ENCODE results near the gene PCK2. TPM values are rescaled to one million over a fixed set of nuclear protein-coding genes. Genes with fewer than 3 reads are reported as not detected.

The PCK2 gene
- total and polyA plus RNA-seq, 2 of the 13 experiments (the other 11 are each of a cell fraction or from before 2014, with no cell fraction given) = 129 to 272 TPM

DNA sequence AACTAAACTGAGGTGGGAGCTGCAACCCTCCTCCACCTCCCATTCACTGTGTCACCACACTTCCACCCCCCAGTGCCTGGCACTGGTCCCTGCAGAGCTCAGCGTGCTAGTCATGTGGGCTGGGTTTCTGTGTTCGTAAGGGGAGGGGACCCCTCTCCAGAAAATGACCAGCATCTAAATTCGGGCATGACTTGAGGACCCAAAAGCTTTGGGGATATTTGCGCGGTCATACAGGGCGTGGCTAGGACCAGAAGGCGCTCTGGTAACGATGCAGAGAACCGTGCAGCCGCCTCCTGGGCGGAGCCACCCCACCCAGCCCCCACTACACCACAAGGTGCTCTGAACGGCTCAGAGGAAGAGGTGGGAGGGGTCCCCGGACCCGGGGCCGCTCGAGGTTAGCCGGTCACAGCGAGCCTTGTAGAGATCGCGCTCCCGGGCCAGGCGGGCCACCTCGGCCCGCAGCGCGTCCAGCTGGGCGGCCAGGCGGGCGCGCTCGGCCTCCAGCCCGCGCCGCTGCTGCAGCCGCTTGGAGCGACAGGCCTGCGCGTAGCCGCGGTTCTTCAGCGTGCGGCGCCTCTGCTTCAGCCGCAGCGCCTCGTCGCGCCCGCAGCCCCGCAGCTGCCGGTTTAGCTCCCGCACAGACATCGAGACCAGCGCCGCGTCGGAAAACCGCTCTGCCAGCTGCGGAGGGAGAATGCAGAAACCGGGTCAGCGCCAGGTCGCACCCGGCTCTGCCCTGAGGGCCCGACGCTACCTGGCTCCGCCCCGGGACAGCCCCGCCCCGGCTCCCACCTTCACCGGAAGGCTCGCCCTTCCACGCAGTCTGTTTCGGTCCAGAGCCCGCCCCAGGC, 13.0 kb upstream of the PCK2 start (continued):
- TF ChIP-seq, protein P1, sequence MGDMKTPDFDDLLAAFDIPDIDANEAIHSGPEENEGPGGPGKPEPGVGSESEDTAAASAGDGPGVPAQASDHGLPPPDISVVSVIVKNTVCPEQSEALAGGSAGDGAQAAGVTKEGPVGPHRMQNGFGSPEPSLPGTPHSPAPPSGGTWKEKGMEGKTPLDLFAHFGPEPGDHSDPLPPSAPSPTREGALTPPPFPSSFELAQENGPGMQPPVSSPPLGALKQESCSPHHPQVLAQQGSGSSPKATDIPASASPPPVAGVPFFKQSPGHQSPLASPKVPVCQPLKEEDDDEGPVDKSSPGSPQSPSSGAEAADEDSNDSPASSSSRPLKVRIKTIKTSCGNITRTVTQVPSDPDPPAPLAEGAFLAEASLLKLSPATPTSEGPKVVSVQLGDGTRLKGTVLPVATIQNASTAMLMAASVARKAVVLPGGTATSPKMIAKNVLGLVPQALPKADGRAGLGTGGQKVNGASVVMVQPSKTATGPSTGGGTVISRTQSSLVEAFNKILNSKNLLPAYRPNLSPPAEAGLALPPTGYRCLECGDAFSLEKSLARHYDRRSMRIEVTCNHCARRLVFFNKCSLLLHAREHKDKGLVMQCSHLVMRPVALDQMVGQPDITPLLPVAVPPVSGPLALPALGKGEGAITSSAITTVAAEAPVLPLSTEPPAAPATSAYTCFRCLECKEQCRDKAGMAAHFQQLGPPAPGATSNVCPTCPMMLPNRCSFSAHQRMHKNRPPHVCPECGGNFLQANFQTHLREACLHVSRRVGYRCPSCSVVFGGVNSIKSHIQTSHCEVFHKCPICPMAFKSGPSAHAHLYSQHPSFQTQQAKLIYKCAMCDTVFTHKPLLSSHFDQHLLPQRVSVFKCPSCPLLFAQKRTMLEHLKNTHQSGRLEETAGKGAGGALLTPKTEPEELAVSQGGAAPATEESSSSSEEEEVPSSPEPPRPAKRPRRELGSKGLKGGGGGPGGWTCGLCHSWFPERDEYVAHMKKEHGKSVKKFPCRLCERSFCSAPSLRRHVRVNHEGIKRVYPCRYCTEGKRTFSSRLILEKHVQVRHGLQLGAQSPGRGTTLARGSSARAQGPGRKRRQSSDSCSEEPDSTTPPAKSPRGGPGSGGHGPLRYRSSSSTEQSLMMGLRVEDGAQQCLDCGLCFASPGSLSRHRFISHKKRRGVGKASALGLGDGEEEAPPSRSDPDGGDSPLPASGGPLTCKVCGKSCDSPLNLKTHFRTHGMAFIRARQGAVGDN (CRISPR knock-in tag; IDR thresholded peaks at IDR 0.05) = peak; percentile 94
- TF ChIP-seq AGO2 (optimal IDR thresholded peaks at IDR 0.05; ENCODE audit: low read depth, low read length) (peak; percentile 67), SALL2 (CRISPR knock-in tag; IDR thresholded peaks at IDR 0.05) (peak; percentile 85; the same call in 1 of the 2 replicates), ZNF264 (CRISPR knock-in tag; IDR thresholded peaks at IDR 0.05) (peak; percentile 53; the same call in 1 of the 2 replicates), RELA (CRISPR knock-in tag; IDR thresholded peaks at IDR 0.05) (peak; percentile 40; the same call in 1 of the 2 replicates), RBM39 (IDR thresholded peaks at IDR 0.05; ENCODE audit: low read depth, low read length, poor library complexity, severe bottlenecking) (no peak), ZNF552 (CRISPR knock-in tag; IDR thresholded peaks at IDR 0.05; ENCODE audit: borderline replicate concordance) (peak; percentile 84; the same call in 1 of the 2 replicates), ZNF879 (CRISPR knock-in tag; IDR thresholded peaks at IDR 0.05) (peak; percentile 81), KDM1A (CRISPR knock-in tag; IDR thresholded peaks at IDR 0.05) (0 out of 2 replicates have a peak, but pooled peaks have one; percentile 38), NR2F2 (IDR thresholded peaks at IDR 0.05; ENCODE audit: borderline replicate concordance, low read depth) (peak; percentile 44; the same call in 1 of the 2 replicates), ADNP (CRISPR knock-in tag; IDR thresholded peaks at IDR 0.05) (no peak)
- TF ChIP-seq, protein P2, sequence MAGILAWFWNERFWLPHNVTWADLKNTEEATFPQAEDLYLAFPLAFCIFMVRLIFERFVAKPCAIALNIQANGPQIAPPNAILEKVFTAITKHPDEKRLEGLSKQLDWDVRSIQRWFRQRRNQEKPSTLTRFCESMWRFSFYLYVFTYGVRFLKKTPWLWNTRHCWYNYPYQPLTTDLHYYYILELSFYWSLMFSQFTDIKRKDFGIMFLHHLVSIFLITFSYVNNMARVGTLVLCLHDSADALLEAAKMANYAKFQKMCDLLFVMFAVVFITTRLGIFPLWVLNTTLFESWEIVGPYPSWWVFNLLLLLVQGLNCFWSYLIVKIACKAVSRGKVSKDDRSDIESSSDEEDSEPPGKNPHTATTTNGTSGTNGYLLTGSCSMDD (CRISPR knock-in tag; IDR thresholded peaks at IDR 0.05) = peak; percentile 71; the same call in 1 of the 2 replicates
- TF ChIP-seq, protein P3, sequence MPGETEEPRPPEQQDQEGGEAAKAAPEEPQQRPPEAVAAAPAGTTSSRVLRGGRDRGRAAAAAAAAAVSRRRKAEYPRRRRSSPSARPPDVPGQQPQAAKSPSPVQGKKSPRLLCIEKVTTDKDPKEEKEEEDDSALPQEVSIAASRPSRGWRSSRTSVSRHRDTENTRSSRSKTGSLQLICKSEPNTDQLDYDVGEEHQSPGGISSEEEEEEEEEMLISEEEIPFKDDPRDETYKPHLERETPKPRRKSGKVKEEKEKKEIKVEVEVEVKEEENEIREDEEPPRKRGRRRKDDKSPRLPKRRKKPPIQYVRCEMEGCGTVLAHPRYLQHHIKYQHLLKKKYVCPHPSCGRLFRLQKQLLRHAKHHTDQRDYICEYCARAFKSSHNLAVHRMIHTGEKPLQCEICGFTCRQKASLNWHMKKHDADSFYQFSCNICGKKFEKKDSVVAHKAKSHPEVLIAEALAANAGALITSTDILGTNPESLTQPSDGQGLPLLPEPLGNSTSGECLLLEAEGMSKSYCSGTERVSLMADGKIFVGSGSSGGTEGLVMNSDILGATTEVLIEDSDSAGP (CRISPR knock-in tag; IDR thresholded peaks at IDR 0.05; ENCODE audit: borderline replicate concordance) = peak; percentile 53
- TF ChIP-seq, protein P4, sequence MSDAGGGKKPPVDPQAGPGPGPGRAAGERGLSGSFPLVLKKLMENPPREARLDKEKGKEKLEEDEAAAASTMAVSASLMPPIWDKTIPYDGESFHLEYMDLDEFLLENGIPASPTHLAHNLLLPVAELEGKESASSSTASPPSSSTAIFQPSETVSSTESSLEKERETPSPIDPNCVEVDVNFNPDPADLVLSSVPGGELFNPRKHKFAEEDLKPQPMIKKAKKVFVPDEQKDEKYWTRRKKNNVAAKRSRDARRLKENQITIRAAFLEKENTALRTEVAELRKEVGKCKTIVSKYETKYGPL (CRISPR knock-in tag; IDR thresholded peaks at IDR 0.05) = no peak; the same call in 1 of the 2 replicates
- TF ChIP-seq, protein P5, sequence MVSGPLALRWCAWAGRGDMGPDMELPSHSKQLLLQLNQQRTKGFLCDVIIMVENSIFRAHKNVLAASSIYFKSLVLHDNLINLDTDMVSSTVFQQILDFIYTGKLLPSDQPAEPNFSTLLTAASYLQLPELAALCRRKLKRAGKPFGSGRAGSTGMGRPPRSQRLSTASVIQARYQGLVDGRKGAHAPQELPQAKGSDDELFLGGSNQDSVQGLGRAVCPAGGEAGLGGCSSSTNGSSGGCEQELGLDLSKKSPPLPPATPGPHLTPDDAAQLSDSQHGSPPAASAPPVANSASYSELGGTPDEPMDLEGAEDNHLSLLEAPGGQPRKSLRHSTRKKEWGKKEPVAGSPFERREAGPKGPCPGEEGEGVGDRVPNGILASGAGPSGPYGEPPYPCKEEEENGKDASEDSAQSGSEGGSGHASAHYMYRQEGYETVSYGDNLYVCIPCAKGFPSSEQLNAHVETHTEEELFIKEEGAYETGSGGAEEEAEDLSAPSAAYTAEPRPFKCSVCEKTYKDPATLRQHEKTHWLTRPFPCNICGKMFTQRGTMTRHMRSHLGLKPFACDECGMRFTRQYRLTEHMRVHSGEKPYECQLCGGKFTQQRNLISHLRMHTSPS (CRISPR knock-in tag; IDR thresholded peaks at IDR 0.05; ENCODE audit: low read depth) = peak; percentile 61; the same call in 1 of the 2 replicates
- TF ChIP-seq, protein P6, sequence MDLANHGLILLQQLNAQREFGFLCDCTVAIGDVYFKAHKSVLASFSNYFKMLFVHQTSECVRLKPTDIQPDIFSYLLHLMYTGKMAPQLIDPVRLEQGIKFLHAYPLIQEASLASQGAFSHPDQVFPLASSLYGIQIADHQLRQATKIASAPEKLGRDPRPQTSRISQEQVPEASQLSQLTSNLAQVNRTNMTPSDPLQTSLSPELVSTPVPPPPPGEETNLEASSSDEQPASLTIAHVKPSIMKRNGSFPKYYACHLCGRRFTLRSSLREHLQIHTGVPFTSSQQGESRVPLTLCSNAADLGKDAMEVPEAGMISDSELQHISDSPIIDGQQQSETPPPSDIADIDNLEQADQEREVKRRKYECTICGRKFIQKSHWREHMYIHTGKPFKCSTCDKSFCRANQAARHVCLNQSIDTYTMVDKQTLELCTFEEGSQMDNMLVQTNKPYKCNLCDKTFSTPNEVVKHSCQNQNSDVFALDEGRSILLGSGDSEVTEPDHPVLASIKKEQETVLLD (CRISPR knock-in tag; IDR thresholded peaks at IDR 0.05; ENCODE audit: low read depth) = 0 out of 2 replicates have a peak, but pooled peaks have one; percentile 20
